ENCODE measurements around the gene ATXN7L1. TPM values are rescaled to one million over a fixed set of nuclear protein-coding genes. Genes with fewer than 3 reads are reported as not detected.
A peak's percentile ranks its signal among the peaks of the same experiment; 100 is the strongest.

The ATXN7L1 gene
- total RNA-seq, 1 donor from 2014 or later = 16.0 TPM

DNA sequence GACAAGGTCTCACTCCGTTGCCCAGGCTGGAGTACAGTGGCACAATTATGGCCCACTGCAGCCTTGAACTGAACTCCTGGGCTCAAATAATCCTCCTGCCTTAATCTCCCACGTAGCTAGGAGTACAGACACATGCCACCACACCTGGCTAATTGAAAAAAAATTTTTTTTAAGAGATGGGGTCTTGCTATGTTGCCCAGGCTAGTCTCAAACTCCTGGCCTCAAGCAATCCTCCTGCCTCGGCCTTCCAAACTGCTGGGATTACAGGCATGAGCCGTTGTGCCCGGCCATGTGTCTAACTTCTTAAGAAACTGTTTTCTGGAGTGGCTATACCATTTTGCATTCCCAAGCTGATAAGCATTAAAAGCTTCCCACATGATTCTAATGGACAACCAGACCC, 285.6 kb downstream of the ATXN7L1 start:
- DNase-seq (ENCODE audit: extremely low spot score, unreplicated experiment) = no peak
- Mint-ChIP-seq H3K4me3 (no peak overlapping the region), H3K9me3 (no peaks in the 10 kb centered on the region), H3K4me1 (ENCODE audit: unreplicated experiment) (peaks cover 13% of the 10 kb centered on the region), H3K27ac (no peak overlapping the region), H3K27me3 (no peaks in the 10 kb centered on the region), H3K36me3 (no peaks in the 10 kb centered on the region)
- TF ChIP-seq, protein P1, sequence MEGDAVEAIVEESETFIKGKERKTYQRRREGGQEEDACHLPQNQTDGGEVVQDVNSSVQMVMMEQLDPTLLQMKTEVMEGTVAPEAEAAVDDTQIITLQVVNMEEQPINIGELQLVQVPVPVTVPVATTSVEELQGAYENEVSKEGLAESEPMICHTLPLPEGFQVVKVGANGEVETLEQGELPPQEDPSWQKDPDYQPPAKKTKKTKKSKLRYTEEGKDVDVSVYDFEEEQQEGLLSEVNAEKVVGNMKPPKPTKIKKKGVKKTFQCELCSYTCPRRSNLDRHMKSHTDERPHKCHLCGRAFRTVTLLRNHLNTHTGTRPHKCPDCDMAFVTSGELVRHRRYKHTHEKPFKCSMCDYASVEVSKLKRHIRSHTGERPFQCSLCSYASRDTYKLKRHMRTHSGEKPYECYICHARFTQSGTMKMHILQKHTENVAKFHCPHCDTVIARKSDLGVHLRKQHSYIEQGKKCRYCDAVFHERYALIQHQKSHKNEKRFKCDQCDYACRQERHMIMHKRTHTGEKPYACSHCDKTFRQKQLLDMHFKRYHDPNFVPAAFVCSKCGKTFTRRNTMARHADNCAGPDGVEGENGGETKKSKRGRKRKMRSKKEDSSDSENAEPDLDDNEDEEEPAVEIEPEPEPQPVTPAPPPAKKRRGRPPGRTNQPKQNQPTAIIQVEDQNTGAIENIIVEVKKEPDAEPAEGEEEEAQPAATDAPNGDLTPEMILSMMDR (conservative IDR thresholded peaks at IDR 0.05) = no peak

DNA sequence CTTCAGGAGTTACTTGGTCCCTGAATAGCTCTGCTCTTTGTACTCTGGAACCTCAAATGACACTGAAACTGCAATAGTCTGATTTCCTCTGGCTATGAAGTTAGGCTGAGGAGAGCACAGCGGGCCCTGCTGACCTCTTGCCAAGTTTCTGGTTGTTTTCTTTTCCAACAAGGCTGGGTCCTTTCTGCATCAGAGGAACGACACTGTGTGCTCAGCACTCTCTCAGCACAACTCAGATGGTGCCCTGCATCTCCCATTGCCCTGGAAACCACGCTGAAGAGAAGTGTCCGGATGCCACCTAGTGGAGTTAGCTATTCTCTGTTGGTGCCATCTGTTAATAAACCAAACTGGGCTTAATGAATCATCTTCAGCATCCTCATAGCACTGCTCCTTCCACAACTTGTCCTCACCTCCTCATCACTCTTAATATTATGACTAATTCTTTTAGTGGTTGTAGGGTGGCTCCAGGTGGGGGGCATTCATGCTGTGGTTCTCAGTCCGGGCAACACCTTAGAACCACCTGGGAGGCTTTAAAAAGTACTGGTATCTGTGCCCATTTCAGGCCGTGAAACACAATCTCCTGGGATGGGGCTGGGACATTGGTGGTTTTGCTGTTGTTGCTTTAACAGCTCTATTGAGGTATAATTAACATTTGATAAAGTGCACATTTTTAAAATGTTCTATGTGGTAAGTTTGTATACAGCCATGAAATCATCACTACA, 286.9 kb downstream of the ATXN7L1 start:
- TF ChIP-seq, protein P1 (conservative IDR thresholded peaks at IDR 0.05) = peak; percentile 77
- Mint-ChIP-seq H3K4me1 (ENCODE audit: unreplicated experiment) (peaks cover 13% of the 10 kb centered on the region), H3K36me3 (no peaks in the 10 kb centered on the region), H3K27me3 (no peaks in the 10 kb centered on the region), H3K27ac (no peak overlapping the region), H3K9me3 (no peaks in the 10 kb centered on the region), H3K4me3 (no peak overlapping the region)
- DNase-seq (ENCODE audit: extremely low spot score, unreplicated experiment) = no peak

DNA sequence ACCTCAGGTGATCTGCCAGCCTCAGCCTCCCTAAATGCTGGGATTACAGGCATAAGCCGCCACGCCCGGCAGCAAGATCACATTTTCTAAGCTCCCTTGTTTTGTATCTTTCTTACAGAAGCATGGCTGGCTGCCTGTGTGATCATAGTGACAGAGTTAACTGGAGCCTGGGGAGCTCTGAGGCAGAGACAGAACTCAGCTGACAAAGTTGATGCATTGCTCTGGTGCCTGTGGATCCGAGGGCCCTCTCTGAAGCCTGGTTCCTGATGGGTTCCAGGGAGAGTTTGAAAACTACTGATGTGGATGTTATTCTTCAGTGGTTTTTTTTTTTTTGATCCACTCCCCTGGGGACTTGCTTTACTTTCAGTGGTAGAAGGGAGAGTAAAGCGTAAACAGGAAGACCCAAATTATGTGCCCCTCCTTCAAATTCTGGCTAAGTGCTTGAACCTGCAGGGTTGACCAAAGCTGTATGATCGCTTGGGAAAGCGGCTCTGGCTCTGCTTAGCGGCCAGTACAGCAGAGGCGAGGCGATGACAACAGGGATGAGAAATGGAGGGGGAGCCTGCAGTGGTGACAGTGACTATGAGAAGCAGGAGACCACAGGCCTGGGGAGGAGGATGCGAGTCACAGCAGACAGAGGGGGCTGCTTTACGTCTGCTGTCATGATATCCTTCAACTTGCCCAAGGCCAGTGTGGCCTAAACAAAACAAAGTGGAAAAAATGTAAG, 288.3 kb downstream of the ATXN7L1 start:
- no peak for DNase-seq (ENCODE audit: extremely low spot score, unreplicated experiment)
- no peaks in the 10 kb centered on the region for H3K27me3 Mint-ChIP-seq
- H3K4me3 Mint-ChIP-seq = no peak overlapping the region
- no peaks in the 10 kb centered on the region for H3K9me3 Mint-ChIP-seq
- no peaks in the 10 kb centered on the region for H3K36me3 Mint-ChIP-seq
- peaks cover 13% of the 10 kb centered on the region for H3K4me1 Mint-ChIP-seq (ENCODE audit: unreplicated experiment)
- H3K27ac Mint-ChIP-seq = no peak overlapping the region
- TF ChIP-seq, protein P1 (conservative IDR thresholded peaks at IDR 0.05) = no peak

DNA sequence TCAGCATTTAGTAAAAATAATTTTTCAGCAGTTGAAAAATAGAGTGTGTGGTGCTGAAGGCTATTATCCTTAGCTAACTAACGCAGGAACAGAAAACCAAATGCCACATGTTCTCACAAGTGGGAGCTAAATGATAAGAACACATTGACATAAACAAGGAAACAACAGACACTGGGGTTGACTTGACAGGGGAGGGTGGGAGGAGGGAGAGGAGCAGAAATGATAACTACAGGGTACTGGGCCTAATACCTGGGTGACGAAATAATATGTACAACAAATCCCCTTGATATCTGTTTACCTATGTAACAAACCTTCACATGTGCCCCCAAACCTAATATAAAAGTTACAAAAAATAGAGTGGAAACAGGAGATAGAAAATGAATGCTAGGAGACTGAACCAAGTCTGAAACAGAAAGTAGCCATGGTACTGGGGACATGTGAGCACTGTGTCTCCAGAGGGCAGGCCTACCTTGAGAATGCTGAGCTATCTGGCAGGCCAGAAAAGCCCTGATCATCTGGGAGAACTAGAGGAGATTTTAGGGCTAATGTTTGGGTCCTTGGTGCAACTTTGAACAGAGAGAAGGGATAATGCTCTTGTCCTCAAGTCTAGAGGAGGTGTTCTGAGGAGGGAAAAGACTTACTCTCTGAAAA, 290.4 kb downstream of the ATXN7L1 start:
- DNase-seq (ENCODE audit: extremely low spot score, unreplicated experiment) = no peak
- Mint-ChIP-seq H3K27me3 (no peaks in the 10 kb centered on the region), H3K9me3 (no peaks in the 10 kb centered on the region), H3K4me3 (no peak overlapping the region), H3K27ac (no peak overlapping the region), H3K36me3 (no peaks in the 10 kb centered on the region), H3K4me1 (ENCODE audit: unreplicated experiment) (peaks cover 25% of the 10 kb centered on the region)
- TF ChIP-seq, protein P1 (conservative IDR thresholded peaks at IDR 0.05) = no peak

DNA sequence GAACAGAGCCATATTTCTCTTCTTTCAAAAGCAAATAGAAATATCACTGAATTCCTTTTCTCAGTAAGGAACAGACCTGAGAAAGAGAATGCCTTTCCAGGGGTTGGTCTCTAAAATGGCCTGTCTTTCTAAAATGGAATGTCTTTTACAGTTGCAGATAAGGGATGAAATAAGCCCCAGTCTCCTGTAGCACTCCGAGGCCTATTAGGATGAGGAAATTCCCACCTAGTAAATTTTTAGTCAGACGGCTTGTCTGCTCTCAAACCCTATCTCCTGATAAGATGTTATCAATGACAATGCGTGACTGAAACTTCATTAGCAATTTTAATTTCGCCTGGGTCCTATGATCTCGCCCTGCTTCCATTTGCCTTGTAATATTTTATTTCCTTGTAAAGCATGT, 292.2 kb downstream of the ATXN7L1 start:
- no peaks in the 10 kb centered on the region for H3K27me3 Mint-ChIP-seq
- no peaks in the 10 kb centered on the region for H3K36me3 Mint-ChIP-seq
- H3K4me1 Mint-ChIP-seq (ENCODE audit: unreplicated experiment) = peaks cover 23% of the 10 kb centered on the region
- no peak overlapping the region for H3K27ac Mint-ChIP-seq
- no peaks in the 10 kb centered on the region for H3K9me3 Mint-ChIP-seq
- no peak for DNase-seq (ENCODE audit: extremely low spot score, unreplicated experiment)
- TF ChIP-seq, protein P1 (conservative IDR thresholded peaks at IDR 0.05) = no peak
- no peak overlapping the region for H3K4me3 Mint-ChIP-seq

All from type B pancreatic cell (in vitro differentiated cells).